HepG2 (cell line): ENCODE data around the gene MEI1. TPM values are rescaled to one million over a fixed set of nuclear protein-coding genes. Genes with fewer than 3 reads are reported as not detected.

ENCODE experiments used
- ETV5 ChIP-seq: IDR thresholded peaks from 2 replicates; pipeline ENCODE4 v1.6.1; 2018; ENCODE audit warnings: missing biosample characterization, missing genetic modification reagents, inconsistent platforms, borderline replicate concordance
- FOXA3 ChIP-seq: IDR thresholded peaks from 2 replicates; pipeline ENCODE4 v1.6.1; 2016; ENCODE audit warnings: missing genetic modification reagents, missing compliant biosample characterization
- KLF12 ChIP-seq: sonication (generic); formaldehyde crosslinking; IDR thresholded peaks from 2 replicates; pipeline ENCODE4 v1.4.0; 2020; ENCODE audit warnings: missing genetic modification reagents, borderline replicate concordance
- ZNF484 ChIP-seq: sonication (generic); formaldehyde crosslinking; IDR thresholded peaks from 2 replicates; pipeline ENCODE4 v1.5.1; 2020; ENCODE audit warnings: mild to moderate bottlenecking, low read depth, missing genetic modification reagents, borderline replicate concordance
- ZNF557 ChIP-seq: sonication (generic); formaldehyde crosslinking; IDR thresholded peaks from 2 replicates; pipeline ENCODE4 v1.4.0; 2020; ENCODE audit warnings: missing genetic modification reagents
- ZNF703 ChIP-seq: sonication (generic); formaldehyde crosslinking; IDR thresholded peaks from 2 replicates; pipeline ENCODE4 v1.5.1; 2020; ENCODE audit warnings: missing genetic modification reagents, mild to moderate bottlenecking, moderate library complexity, borderline replicate concordance
- polyA plus RNA-seq, 8 experiments: library from polyadenylated mRNA; depleted of rRNA in 3 of 8; stranded (reverse) in 7 of 8; unstranded in 1 of 8; fragments of >200 nt; fragmentation: Illumina TruSeq in 4 of 8; extraction: Trizol in 4 of 8; gene quantifications; 2 replicates each; pipeline versions ENCODE4 v1.2.1 to v1.2.3, GENCODE V29; 2011 to 2016; ENCODE audit warnings: low read depth in 4 of 8, missing spikeins in 1 of 8, mixed read lengths in 1 of 8; ENCODE audit not compliant: insufficient read depth in 1 of 8
- total RNA-seq, 5 experiments: library from RNA; depleted of rRNA; stranded (reverse); fragments of >200 nt; fragmentation: Illumina TruSeq; extraction: Trizol; gene quantifications; 2 replicates each; pipeline ENCODE4 v1.2.3, GENCODE V29; 2016; ENCODE audit warnings: low read depth in 1 of 5
- TF ChIP-seq, protein P1 (sequence below): sonication (generic); formaldehyde crosslinking; IDR thresholded peaks from 2 replicates; pipeline ENCODE4 v1.4.0; 2020; ENCODE audit warnings: missing genetic modification reagents, borderline replicate concordance
- TF ChIP-seq, protein P2 (sequence below): sonication (generic); formaldehyde crosslinking; IDR thresholded peaks from 2 replicates; pipeline ENCODE4 v1.9.0; 2021; ENCODE audit warnings: mild to moderate bottlenecking, missing genetic modification reagents
- TF ChIP-seq, protein P3 (sequence below): sonication (generic); formaldehyde crosslinking; IDR thresholded peaks from 2 replicates; pipeline ENCODE4 v1.5.1; 2020; ENCODE audit warnings: mild to moderate bottlenecking, missing genetic modification reagents, moderate library complexity
- TF ChIP-seq, protein P4 (sequence below): sonication (generic); formaldehyde crosslinking; IDR thresholded peaks from 2 replicates; pipeline ENCODE4 v1.4.0; 2020; ENCODE audit warnings: missing genetic modification reagents
- TF ChIP-seq, protein P5 (sequence below): sonication (generic); formaldehyde crosslinking; IDR thresholded peaks from 2 replicates; pipeline ENCODE4 v1.8.0; 2022; ENCODE audit warnings: missing genetic modification reagents, mild to moderate bottlenecking, moderate library complexity, borderline replicate concordance

The MEI1 gene
- total and polyA plus RNA-seq, 2 of the 13 experiments (the other 11 are each of a cell fraction or from before 2014, with no cell fraction given): 0.75 to 1.9 TPM

DNA sequence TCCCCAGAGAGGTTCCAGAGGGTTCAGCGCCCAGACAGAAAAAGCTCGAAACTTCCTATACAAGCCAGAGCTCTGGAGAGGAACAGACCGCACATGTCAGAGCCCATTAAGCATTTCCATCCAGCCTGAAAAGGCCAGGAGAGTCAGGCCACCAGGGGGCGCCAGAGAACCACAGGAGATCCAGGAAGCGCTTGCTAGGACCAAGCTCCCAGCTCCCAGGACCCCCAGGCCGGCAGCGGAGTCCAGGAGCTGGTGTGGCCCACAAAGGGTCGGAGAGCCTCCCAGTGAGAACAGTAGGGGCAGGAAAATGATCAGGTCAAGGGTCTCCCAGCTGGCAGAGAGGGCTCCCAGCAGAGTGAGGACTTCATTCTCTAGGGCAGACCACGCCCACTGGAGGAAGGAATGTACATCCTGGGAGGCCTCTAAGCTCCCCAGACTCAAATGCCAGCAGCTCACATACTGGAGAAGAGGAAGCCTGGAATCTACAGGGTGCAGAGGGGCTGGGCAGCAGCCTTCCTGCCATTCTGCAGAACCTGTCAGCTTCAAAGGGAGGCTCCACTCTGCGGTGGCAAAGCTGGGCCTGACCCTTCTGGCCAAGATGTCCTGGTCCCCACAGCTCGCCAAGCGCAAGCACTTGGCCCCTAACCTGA is 2.1 kb upstream of the MEI1 start (continued):
- TF ChIP-seq ZNF557 (CRISPR knock-in tag): no peak
- no peak for TF ChIP-seq ZNF703 (CRISPR knock-in tag)
- TF ChIP-seq, protein P1, sequence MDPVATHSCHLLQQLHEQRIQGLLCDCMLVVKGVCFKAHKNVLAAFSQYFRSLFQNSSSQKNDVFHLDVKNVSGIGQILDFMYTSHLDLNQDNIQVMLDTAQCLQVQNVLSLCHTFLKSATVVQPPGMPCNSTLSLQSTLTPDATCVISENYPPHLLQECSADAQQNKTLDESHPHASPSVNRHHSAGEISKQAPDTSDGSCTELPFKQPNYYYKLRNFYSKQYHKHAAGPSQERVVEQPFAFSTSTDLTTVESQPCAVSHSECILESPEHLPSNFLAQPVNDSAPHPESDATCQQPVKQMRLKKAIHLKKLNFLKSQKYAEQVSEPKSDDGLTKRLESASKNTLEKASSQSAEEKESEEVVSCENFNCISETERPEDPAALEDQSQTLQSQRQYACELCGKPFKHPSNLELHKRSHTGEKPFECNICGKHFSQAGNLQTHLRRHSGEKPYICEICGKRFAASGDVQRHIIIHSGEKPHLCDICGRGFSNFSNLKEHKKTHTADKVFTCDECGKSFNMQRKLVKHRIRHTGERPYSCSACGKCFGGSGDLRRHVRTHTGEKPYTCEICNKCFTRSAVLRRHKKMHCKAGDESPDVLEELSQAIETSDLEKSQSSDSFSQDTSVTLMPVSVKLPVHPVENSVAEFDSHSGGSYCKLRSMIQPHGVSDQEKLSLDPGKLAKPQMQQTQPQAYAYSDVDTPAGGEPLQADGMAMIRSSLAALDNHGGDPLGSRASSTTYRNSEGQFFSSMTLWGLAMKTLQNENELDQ (CRISPR knock-in tag): no peak
- no peak for TF ChIP-seq ZNF484 (CRISPR knock-in tag)
- no peak for TF ChIP-seq ETV5 (CRISPR knock-in tag)
- TF ChIP-seq, protein P2, sequence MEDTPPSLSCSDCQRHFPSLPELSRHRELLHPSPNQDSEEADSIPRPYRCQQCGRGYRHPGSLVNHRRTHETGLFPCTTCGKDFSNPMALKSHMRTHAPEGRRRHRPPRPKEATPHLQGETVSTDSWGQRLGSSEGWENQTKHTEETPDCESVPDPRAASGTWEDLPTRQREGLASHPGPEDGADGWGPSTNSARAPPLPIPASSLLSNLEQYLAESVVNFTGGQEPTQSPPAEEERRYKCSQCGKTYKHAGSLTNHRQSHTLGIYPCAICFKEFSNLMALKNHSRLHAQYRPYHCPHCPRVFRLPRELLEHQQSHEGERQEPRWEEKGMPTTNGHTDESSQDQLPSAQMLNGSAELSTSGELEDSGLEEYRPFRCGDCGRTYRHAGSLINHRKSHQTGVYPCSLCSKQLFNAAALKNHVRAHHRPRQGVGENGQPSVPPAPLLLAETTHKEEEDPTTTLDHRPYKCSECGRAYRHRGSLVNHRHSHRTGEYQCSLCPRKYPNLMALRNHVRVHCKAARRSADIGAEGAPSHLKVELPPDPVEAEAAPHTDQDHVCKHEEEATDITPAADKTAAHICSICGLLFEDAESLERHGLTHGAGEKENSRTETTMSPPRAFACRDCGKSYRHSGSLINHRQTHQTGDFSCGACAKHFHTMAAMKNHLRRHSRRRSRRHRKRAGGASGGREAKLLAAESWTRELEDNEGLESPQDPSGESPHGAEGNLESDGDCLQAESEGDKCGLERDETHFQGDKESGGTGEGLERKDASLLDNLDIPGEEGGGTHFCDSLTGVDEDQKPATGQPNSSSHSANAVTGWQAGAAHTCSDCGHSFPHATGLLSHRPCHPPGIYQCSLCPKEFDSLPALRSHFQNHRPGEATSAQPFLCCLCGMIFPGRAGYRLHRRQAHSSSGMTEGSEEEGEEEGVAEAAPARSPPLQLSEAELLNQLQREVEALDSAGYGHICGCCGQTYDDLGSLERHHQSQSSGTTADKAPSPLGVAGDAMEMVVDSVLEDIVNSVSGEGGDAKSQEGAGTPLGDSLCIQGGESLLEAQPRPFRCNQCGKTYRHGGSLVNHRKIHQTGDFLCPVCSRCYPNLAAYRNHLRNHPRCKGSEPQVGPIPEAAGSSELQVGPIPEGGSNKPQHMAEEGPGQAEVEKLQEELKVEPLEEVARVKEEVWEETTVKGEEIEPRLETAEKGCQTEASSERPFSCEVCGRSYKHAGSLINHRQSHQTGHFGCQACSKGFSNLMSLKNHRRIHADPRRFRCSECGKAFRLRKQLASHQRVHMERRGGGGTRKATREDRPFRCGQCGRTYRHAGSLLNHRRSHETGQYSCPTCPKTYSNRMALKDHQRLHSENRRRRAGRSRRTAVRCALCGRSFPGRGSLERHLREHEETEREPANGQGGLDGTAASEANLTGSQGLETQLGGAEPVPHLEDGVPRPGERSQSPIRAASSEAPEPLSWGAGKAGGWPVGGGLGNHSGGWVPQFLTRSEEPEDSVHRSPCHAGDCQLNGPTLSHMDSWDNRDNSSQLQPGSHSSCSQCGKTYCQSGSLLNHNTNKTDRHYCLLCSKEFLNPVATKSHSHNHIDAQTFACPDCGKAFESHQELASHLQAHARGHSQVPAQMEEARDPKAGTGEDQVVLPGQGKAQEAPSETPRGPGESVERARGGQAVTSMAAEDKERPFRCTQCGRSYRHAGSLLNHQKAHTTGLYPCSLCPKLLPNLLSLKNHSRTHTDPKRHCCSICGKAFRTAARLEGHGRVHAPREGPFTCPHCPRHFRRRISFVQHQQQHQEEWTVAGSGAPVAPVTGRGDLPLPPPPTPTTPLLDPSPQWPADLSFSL (CRISPR knock-in tag): no peak
- TF ChIP-seq, protein P3, sequence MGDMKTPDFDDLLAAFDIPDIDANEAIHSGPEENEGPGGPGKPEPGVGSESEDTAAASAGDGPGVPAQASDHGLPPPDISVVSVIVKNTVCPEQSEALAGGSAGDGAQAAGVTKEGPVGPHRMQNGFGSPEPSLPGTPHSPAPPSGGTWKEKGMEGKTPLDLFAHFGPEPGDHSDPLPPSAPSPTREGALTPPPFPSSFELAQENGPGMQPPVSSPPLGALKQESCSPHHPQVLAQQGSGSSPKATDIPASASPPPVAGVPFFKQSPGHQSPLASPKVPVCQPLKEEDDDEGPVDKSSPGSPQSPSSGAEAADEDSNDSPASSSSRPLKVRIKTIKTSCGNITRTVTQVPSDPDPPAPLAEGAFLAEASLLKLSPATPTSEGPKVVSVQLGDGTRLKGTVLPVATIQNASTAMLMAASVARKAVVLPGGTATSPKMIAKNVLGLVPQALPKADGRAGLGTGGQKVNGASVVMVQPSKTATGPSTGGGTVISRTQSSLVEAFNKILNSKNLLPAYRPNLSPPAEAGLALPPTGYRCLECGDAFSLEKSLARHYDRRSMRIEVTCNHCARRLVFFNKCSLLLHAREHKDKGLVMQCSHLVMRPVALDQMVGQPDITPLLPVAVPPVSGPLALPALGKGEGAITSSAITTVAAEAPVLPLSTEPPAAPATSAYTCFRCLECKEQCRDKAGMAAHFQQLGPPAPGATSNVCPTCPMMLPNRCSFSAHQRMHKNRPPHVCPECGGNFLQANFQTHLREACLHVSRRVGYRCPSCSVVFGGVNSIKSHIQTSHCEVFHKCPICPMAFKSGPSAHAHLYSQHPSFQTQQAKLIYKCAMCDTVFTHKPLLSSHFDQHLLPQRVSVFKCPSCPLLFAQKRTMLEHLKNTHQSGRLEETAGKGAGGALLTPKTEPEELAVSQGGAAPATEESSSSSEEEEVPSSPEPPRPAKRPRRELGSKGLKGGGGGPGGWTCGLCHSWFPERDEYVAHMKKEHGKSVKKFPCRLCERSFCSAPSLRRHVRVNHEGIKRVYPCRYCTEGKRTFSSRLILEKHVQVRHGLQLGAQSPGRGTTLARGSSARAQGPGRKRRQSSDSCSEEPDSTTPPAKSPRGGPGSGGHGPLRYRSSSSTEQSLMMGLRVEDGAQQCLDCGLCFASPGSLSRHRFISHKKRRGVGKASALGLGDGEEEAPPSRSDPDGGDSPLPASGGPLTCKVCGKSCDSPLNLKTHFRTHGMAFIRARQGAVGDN: peak; percentile 74
- TF ChIP-seq FOXA3: no peak
- TF ChIP-seq, protein P4, sequence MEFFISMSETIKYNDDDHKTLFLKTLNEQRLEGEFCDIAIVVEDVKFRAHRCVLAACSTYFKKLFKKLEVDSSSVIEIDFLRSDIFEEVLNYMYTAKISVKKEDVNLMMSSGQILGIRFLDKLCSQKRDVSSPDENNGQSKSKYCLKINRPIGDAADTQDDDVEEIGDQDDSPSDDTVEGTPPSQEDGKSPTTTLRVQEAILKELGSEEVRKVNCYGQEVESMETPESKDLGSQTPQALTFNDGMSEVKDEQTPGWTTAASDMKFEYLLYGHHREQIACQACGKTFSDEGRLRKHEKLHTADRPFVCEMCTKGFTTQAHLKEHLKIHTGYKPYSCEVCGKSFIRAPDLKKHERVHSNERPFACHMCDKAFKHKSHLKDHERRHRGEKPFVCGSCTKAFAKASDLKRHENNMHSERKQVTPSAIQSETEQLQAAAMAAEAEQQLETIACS (CRISPR knock-in tag): 0 out of 2 replicates have a peak, but pooled peaks have one; percentile 6
- TF ChIP-seq KLF12 (CRISPR knock-in tag): peak; percentile 64; the same call in 1 of the 2 replicates
- TF ChIP-seq, protein P5, sequence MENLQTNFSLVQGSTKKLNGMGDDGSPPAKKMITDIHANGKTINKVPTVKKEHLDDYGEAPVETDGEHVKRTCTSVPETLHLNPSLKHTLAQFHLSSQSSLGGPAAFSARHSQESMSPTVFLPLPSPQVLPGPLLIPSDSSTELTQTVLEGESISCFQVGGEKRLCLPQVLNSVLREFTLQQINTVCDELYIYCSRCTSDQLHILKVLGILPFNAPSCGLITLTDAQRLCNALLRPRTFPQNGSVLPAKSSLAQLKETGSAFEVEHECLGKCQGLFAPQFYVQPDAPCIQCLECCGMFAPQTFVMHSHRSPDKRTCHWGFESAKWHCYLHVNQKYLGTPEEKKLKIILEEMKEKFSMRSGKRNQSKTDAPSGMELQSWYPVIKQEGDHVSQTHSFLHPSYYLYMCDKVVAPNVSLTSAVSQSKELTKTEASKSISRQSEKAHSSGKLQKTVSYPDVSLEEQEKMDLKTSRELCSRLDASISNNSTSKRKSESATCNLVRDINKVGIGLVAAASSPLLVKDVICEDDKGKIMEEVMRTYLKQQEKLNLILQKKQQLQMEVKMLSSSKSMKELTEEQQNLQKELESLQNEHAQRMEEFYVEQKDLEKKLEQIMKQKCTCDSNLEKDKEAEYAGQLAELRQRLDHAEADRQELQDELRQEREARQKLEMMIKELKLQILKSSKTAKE: no peak
